ENCODE results near the gene SELENOK. TPM values are rescaled to one million over a fixed set of nuclear protein-coding genes. Genes with fewer than 3 reads are reported as not detected.

The SELENOK gene
- total RNA-seq, 1 experiment from 2014 or later: 16.3 TPM

- ATAC-seq: no peak
- ChIA-PET POLR2A (no interaction called here), CTCF (no interaction called here)
- no peak overlapping the region for H3K27ac ChIP-seq (ENCODE audit: low read length)
- TF ChIP-seq POLR2AphosphoS5 (IDR thresholded peaks at IDR 0.05; ENCODE audit: low read depth, low read length): no peak
- no peak for TF ChIP-seq TCF7L2 (IDR thresholded peaks at IDR 0.05; ENCODE audit: low read depth, low read length)
- TF ChIP-seq REST (IDR thresholded peaks at IDR 0.05; ENCODE audit: insufficient read depth in 1 of 2, low read depth in 2 of 2, low read length in 1 of 2): no peak
- TF ChIP-seq SIN3A (IDR thresholded peaks at IDR 0.05; ENCODE audit: borderline replicate concordance, insufficient read depth, low read depth, low read length): no peak
- no peak for TF ChIP-seq CTCF (IDR thresholded peaks at IDR 0.05)
- intact Hi-C loops (cut with micrococcal nuclease; ENCODE audit: unreplicated experiment): no loop called here
- H3K9me3 ChIP-seq (ENCODE audit: control insufficient read depth, insufficient read depth, low read depth, low read length): no peaks in the 10 kb centered on the region
- H3K4me3 ChIP-seq (ENCODE audit: low read depth in 2 of 2, low read length in 2 of 2): no peak overlapping the region
- H3K4me1 ChIP-seq (ENCODE audit: control insufficient read depth, insufficient read depth, low read length): peaks cover 10% of the 10 kb centered on the region
- peaks cover 5% of the 10 kb centered on the region for H3K36me3 ChIP-seq (ENCODE audit: control insufficient read depth, insufficient read depth, low read length)
- in situ Hi-C loops (cut with HindIII; ENCODE audit: low pct_unique_long_range_greater_than_20kb, low sequenced_read_pairs): no loop called here
- DNase-seq (ENCODE audit: low read depth, low spot score): no peak
- H3K27me3 ChIP-seq (ENCODE audit: control insufficient read depth, insufficient read depth, low read length): no peaks in the 10 kb centered on the region
- BruUV-seq (replicated peaks): no TSS peak
Observed at GRCh38 chr3:53888232-53888631, 3.4 kb downstream of the SELENOK start.

- Histone ChIP-seq H3K4me3 (ENCODE audit: low read depth in 2 of 2, low read length in 2 of 2) (no peak overlapping the region), H3K36me3 (ENCODE audit: control insufficient read depth, insufficient read depth, low read length) (peaks cover 5% of the 10 kb centered on the region), H3K4me1 (ENCODE audit: control insufficient read depth, insufficient read depth, low read length) (peaks cover 10% of the 10 kb centered on the region), H3K9me3 (ENCODE audit: control insufficient read depth, insufficient read depth, low read depth, low read length) (no peaks in the 10 kb centered on the region), H3K27ac (ENCODE audit: low read length) (no peak overlapping the region), H3K27me3 (ENCODE audit: control insufficient read depth, insufficient read depth, low read length) (no peaks in the 10 kb centered on the region)
- DNase-seq (ENCODE audit: low read depth, low spot score): no peak
- POLR2A ChIA-PET: no interaction called here
- intact Hi-C loops (cut with micrococcal nuclease; ENCODE audit: unreplicated experiment) (no loop called here), in situ Hi-C loops (cut with HindIII; ENCODE audit: low pct_unique_long_range_greater_than_20kb, low sequenced_read_pairs) (no loop called here)
- BruUV-seq (replicated peaks): no TSS peak
- CTCF ChIA-PET: no interaction called here
- no peak for TF ChIP-seq POLR2AphosphoS5 (IDR thresholded peaks at IDR 0.05; ENCODE audit: low read depth, low read length)
- TF ChIP-seq CTCF (IDR thresholded peaks at IDR 0.05): no peak
- no peak for TF ChIP-seq SIN3A (IDR thresholded peaks at IDR 0.05; ENCODE audit: borderline replicate concordance, insufficient read depth, low read depth, low read length)
- no peak for TF ChIP-seq REST (IDR thresholded peaks at IDR 0.05; ENCODE audit: insufficient read depth in 1 of 2, low read depth in 2 of 2, low read length in 1 of 2)
- TF ChIP-seq TCF7L2 (IDR thresholded peaks at IDR 0.05; ENCODE audit: low read depth, low read length): no peak
- no peak for ATAC-seq
Observed at GRCh38 chr3:53887446-53887845, 4.2 kb downstream of the SELENOK start.
